ENCODE results near the gene BMP4. TPM values are rescaled to one million over a fixed set of nuclear protein-coding genes. Genes with fewer than 3 reads are reported as not detected.

The BMP4 gene
- total RNA-seq, 1 donor from 2014 or later, result 0.41 TPM

DNA sequence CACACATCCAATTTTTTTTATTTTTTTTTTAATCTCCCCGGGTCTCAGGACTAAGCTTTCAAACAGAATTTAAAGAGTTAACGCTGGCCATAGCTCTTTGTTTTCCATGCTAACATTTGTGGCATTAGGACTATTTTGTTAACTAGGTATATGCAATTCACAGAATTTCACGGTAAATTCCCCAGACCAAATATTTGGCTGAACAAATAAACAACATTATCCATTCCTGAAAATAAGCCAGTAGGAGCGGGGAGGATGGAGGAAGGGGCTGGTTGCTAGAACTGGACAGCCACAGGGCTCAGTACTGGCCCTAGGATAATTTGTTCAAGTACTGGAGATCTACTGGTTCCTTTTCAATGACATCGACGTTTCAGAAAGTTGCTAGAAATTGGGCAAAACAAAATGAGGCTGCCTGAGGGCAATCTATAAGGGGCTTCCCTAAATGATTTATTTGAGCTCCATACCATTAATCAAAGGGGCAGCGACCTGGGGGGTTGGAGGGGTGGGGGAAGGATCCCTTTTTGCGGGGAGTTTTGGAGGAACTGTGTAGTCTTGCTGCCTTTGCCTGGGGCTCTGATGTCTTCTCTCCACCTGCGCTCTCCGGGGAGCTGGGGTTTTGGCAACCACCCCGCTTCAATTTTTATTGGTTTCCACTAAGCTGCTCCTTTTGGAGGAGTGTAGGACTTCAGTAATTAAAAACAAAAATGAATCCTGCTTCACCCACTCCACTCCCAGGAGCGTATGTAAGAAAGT, 9.0 kb downstream of the BMP4 start:
- DNase-seq (ENCODE audit: low spot score in 2 of 2) (no peak), FAIRE-seq (no peak)

GRCh38 chr14:53947094-53947445, 9.6 kb downstream of the BMP4 start:
- DNase-seq (ENCODE audit: low spot score in 2 of 2), result no peak

DNA sequence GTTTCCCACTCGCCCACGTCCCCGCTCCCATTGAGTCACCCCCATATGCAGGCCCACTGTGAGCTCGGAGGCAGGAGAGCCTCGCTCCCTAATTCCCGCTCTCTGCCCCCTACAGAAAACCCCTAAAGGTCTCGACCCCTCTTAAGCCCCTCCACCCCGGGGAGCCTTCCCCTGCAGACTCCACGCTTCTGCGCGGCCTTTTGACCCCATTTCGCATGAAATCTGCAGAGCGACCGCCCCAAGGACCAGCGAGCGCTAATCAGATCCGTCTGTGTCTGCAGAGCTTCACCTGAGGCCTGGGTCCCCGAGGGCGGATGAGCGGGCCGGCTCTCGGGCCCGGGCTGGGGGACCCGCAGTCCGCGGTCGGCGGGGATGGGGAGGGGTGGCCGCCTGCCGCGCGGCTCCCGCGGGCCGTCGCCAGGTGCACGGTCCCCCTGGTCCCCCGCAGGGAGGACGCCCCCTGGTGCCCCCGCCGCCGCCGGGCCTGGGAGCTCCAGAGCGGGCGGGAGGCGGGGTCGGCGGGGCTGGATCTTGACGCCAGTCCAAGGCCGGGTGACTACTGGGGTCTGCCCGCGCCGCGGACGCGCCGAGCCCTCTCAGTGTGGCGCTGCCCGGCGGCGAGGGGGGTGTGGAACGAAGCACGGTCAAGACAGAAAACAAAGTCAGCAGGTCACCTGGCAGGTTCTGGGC, 10.1 kb downstream of the BMP4 start:
- DNase-seq (ENCODE audit: low spot score in 2 of 2) (no peak), FAIRE-seq (no peak)

More at GRCh38 chr14:53947094-53947445, 9.6 kb downstream of the BMP4 start:
- FAIRE-seq, result no peak

GRCh38 chr14:53946071-53946403, 10.6 kb downstream of the BMP4 start:
- FAIRE-seq (no peak), DNase-seq (ENCODE audit: low spot score in 2 of 2) (no peak)

GRCh38 chr14:53943751-53944083, 12.9 kb downstream of the BMP4 start:
- DNase-seq (ENCODE audit: low spot score in 2 of 2) (no peak), FAIRE-seq (no peak)

DNA sequence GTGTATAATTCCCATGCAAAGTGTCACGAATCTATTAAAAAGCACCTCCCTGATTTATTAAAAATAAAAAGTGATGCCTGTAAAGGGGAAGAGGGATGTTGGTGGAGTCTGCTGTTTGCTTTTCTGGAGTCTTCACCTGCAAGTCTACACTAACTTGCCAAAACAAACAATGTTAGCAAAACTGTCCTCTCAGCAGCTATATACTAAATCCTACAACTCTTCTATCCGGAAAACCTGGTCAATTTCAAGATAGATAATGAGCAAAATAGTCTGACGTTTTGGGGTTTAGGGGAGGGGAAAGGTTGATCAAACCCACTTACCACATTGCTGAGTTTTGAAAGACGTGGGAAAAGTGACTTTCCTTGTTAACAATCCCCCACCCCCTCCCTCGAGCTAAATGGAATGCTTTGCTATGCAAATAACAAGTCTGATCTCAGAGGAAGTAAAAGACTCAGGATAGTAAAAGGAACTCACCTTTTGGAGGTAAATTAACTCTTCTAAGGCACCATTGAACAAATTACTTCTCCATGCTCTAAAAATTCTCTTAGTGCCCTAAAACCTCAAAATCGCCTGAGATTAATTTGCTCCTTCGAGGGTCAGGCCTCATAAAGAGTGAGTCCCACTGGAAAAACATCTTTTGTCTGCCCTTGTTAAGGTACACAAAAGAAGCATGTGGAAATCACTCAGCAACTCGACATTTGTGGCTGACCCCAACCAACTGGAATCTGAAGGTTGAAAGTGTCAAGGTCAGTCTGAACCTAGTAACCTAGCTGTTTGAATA, 13.5 kb downstream of the BMP4 start:
- no peak for DNase-seq (ENCODE audit: low spot score in 2 of 2)
- FAIRE-seq, result no peak

GRCh38 chr14:53938136-53938837, 18.3 kb downstream of the BMP4 start:
- no peak for FAIRE-seq

DNA sequence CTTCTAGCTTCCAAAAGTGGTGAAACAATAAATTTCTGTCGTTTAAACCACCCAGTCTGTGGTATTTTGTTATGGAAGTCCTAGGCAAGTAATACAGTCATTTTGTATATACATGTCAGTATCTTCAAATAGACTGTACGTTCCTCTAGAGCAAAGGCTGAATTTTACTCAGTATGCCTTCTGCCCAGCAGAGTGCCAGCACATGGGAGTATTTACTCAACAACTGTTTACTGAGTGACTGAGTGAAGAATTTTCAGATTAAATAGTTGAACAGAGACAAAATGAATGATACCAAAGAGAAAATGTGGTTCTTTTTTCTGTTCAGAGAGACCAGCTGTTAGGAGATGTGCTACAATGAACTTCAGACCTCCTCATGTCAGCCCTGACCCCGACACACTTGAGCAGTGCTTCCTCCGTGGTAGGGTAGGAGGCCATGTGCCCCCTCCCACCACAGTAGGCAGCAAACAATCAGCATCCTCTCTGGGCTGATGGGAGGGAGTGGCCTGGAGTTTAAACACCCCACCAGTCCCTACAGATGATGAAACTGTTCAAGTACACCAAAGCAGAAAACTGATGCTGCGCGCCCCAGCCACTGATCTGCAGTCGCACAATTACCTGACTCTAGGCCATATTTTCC, 21.7 kb downstream of the BMP4 start:
- FAIRE-seq (no peak), DNase-seq (ENCODE audit: low spot score in 2 of 2) (no peak)

More at GRCh38 chr14:53938136-53938837, 18.3 kb downstream of the BMP4 start:
- DNase-seq (ENCODE audit: low spot score in 2 of 2), result no peak

- no peak for FAIRE-seq
These were observed 23.7 kb downstream of the BMP4 start for GRCh38 chr14:53932966-53933365.

DNA sequence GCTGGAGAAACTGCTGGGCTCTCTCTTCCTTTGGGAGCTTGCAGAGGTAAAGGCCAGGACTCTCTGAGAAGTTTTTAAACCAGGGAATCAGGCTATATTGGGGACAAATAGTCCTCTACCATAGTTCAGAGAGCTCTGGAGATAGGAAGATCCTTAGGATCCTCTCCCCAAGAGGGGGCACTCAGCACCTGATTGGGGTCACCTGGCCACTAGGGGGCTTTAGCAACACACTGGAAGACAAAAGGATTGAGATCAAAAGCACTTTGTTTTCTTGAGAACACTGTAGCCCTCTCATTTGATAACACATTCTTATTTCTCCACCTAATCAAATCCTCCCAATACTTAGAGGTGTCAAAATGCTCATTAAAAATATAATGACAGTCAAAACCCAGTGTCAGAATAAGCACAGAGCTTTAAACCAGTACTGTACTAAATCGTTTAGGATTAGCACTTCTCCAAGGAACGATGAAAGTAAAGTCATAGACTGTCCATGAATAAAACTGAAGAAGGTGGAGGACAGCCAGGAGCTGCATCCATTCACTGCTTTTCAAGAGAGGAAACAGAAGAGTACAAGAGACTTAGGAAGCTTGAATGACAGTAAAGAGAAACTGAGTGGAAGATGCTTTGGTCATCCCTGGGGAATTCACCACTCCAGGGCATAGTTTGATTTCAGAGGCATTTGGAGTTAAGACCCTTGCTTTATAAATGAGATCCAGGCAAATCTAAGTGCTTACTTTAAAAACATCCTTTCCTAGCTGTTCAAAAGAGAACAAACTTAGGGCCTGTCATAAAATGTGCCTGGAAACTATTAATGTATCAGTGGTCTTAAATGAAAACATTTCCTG, 26.5 kb downstream of the BMP4 start:
- DNase-seq (ENCODE audit: low spot score in 2 of 2) (no peak), FAIRE-seq (no peak)

More at GRCh38 chr14:53932966-53933365, 23.7 kb downstream of the BMP4 start:
- DNase-seq (ENCODE audit: low spot score in 2 of 2), result no peak

- FAIRE-seq, result no peak
These were observed 29.5 kb downstream of the BMP4 start for GRCh38 chr14:53927171-53927570.

DNA sequence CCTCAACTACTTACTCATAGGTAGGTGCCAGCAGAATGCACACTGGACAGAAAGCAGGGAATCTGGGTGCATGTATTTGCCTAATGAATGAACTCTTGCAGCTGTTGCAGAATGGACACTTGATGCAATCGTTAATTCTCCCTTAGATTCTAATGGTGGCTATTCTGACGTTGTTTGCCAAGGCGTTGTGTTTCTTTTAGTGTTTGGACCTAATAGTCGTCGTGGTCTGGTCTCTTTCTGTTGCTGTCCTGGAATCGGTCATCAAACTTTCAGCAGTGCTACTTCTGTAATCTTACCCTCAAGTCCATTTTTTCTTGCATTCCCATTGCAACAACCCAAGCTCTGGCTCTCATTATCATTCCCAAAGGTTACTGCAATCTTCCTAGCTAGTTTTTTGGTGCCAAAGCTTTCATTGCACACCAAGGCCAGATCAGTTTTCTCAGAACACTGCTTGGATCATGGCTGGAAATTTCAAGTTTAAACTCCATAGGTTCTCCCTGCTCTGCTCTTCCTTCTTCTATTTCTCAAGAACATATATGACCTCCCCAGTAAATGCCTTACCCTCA, 31.3 kb downstream of the BMP4 start:
- DNase-seq (ENCODE audit: low spot score in 2 of 2), result no peak
- FAIRE-seq, result no peak

More at GRCh38 chr14:53927171-53927570, 29.5 kb downstream of the BMP4 start:
- DNase-seq (ENCODE audit: low spot score in 2 of 2), result no peak

DNA sequence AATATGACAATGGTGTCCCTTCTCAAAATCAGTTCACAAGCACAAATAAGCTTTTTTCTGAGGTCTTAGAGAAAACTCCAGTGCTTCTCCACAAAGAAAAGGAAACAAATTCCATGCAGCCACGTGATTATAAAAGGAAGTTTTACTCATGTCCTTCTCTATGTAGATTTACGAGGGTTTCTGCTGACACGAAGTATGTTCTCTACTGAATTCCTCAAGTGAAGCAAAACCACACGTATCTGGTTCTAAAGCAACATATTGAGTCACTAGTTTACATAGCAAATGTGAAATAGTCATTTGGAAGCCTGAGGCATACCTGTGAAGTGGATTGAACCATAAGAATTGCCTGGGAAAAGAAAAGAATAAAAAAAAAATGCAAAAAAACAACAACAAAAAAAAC, 31.9 kb downstream of the BMP4 start:
- DNase-seq (ENCODE audit: low spot score in 2 of 2), result no peak
- no peak for FAIRE-seq

- FAIRE-seq (no peak), DNase-seq (ENCODE audit: low spot score in 2 of 2) (no peak)
These were observed 35.6 kb downstream of the BMP4 start for GRCh38 chr14:53921027-53921426.

DNA sequence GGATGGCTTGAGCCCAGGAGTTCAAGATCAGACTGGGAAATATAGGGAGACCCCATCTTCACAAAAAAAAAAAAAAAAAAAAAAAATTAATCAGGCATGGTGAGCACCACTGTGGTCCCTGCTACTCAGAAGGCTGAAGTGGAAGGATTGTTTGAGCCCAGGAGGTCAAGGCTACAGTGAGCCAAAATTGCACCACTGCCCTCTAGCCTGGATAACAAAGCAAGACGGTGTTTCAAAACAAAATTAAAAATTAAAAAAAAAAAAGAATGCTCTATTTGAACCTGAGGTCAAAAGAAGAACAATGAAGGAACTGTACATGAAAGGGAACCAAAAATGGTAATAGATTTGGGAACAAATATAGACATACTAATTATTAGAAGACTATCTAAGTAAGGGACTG, 40.4 kb downstream of the BMP4 start:
- DNase-seq (ENCODE audit: low spot score in 2 of 2), result no peak
- no peak for FAIRE-seq

- DNase-seq (ENCODE audit: low spot score in 2 of 2) (no peak), FAIRE-seq (no peak)
These were observed 41.1 kb downstream of the BMP4 start for GRCh38 chr14:53915364-53916014.

DNA sequence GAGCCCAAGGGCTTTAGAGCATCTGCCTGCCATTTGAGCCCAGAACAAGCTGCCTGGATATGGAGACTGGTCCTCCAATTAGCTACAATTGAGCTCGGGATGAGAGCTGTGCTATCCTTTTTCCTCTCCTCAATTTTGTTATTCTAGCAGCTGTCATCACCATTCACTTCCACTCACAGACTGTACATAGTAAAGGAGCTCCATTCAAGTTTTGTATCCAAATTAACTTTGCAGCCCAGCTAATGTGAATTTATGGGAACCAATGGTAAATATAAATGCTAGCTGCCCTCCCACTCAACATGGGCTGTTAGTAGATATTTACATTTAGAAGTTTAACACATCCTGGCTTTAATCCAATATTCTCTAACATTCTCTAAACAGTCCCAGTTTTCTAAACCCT, 44.6 kb downstream of the BMP4 start:
- DNase-seq (ENCODE audit: low spot score in 2 of 2), result no peak
- no peak for FAIRE-seq

- DNase-seq (ENCODE audit: low spot score in 2 of 2), result no peak
- no peak for FAIRE-seq
These were observed 48.2 kb downstream of the BMP4 start for GRCh38 chr14:53908416-53908815.

GRCh38 chr14:53902307-53902706, 54.3 kb downstream of the BMP4 start:
- FAIRE-seq (no peak), DNase-seq (ENCODE audit: low spot score in 2 of 2) (no peak)

Data from frontal cortex (tissue), 4 donors.